Smooth muscle cell (in vitro differentiated cells): ENCODE data around the gene JMJD7. TPM values are rescaled to one million over a fixed set of nuclear protein-coding genes. Genes with fewer than 3 reads are reported as not detected.

Experiments used
- DNase-seq: peaks from one replicate; lab custom pipeline; 2025; ENCODE audit not compliant: unreplicated experiment; lab: John Stamatoyannopoulos, UW
- H2AFZ ChIP-seq: fragments of 200-600 bp; sonication (generic); 2 replicates; pipeline ENCODE4 v1.6.0; 2016; ENCODE audit warnings: antibody characterized with exemption, low read depth, mild to moderate bottlenecking
- H3F3A ChIP-seq: fragments of 200-600 bp; sonication (generic); 2 replicates; pipeline ENCODE4 v1.6.0; 2017; ENCODE audit warnings: antibody characterized with exemption, low read depth
- H3K27ac ChIP-seq: fragments of 200-600 bp; sonication (generic); 2 replicates; pipeline ENCODE4 v1.5.1; 2016; ENCODE audit warnings: low read depth, mild to moderate bottlenecking
- H3K27me3 ChIP-seq: fragments of 200-600 bp; sonication (generic); 2 replicates; pipeline ENCODE4 v1.6.1; 2016; ENCODE audit warnings: low read depth, mild to moderate bottlenecking
- H3K36me3 ChIP-seq: fragments of 200-600 bp; sonication (generic); 2 replicates; pipeline ENCODE4 v1.5.1; 2016; ENCODE audit warnings: low read depth
- H3K4me1 ChIP-seq: fragments of 200-600 bp; sonication (generic); 2 replicates; pipeline ENCODE4 v1.5.1; 2016; ENCODE audit warnings: low read depth
- H3K4me2 ChIP-seq: fragments of 200-600 bp; sonication (generic); 2 replicates; pipeline ENCODE4 v1.6.0; 2016; ENCODE audit warnings: mild to moderate bottlenecking
- H3K4me3 ChIP-seq: fragments of 200-600 bp; sonication (generic); 2 replicates; pipeline ENCODE4 v1.5.1; 2016; ENCODE audit warnings: mild to moderate bottlenecking
- H3K79me2 ChIP-seq: fragments of 200-600 bp; sonication (generic); 2 replicates; pipeline ENCODE4 v1.6.0; 2016; ENCODE audit warnings: low read depth, mild to moderate bottlenecking
- H3K9ac ChIP-seq: fragments of 200-600 bp; sonication (generic); 2 replicates; pipeline ENCODE4 v1.6.0; 2016; ENCODE audit warnings: low read depth
- H3K9me3 ChIP-seq: fragments of 200-600 bp; sonication (generic); replicated peaks from 2 replicates; pipeline ENCODE4 v1.5.1; 2016; ENCODE audit warnings: low read depth
- H4K20me1 ChIP-seq: fragments of 200-600 bp; sonication (generic); 2 replicates; pipeline ENCODE4 v1.6.0; 2016; ENCODE audit warnings: low read depth
- WGBS: methylation state at CpG from one replicate; pipeline ENCODE4 v1.1.7; 2016; ENCODE audit warnings: low lambda C conversion rate; 5-methylcytosine and 5-hydroxymethylcytosine counted together
- polyA plus RNA-seq: library from polyadenylated mRNA; unstranded; fragments of >200 nt; fragmentation: Nextera tagmentation; extraction: Ambion mirVana; gene quantifications from 2 replicates; pipeline ENCODE4 v1.2.1, GENCODE V29; 2016
- total RNA-seq: library from RNA; depleted of rRNA; stranded (reverse); fragments of >200 nt; gene quantifications from 2 replicates; pipeline ENCODE4 v1.2.3, GENCODE V29; 2014
- TF ChIP-seq, protein P1 (sequence below): fragments of 200-600 bp; sonication (generic); IDR thresholded peaks from 2 replicates; pipeline ENCODE4 v1.5.1; 2017; ENCODE audit warnings: borderline replicate concordance, mild to moderate bottlenecking, antibody characterized with exemption; ENCODE audit not compliant: insufficient read depth, poor library complexity, severe bottlenecking

Gene JMJD7
- total and polyA plus RNA-seq, 2 experiments from 2014 or later: 3.3 to 5.0 TPM

GRCh38 chr15:41794081-41794480, 33.8 kb upstream of the JMJD7 start:
- Histone ChIP-seq H3K9ac (no peak overlapping the region), H3K36me3 (no peaks in the 10 kb centered on the region), H3K4me3 (no peak overlapping the region), H3K27me3 (no peaks in the 10 kb centered on the region), H3F3A (no peaks in the 10 kb centered on the region), H3K79me2 (no peaks in the 10 kb centered on the region), H4K20me1 (peaks cover 88% of the 10 kb centered on the region), H3K27ac (peak overlapping the region; percentile 79), H2AFZ (no peak overlapping the region), H3K4me1 (peaks cover 18% of the 10 kb centered on the region), H3K9me3 (no peaks in the 10 kb centered on the region), H3K4me2 (peak overlapping the region; percentile 1)
- 33% methylated on average over 4 of the region's 4 CpGs for WGBS
- no peak for DNase-seq
- TF ChIP-seq, protein P1, sequence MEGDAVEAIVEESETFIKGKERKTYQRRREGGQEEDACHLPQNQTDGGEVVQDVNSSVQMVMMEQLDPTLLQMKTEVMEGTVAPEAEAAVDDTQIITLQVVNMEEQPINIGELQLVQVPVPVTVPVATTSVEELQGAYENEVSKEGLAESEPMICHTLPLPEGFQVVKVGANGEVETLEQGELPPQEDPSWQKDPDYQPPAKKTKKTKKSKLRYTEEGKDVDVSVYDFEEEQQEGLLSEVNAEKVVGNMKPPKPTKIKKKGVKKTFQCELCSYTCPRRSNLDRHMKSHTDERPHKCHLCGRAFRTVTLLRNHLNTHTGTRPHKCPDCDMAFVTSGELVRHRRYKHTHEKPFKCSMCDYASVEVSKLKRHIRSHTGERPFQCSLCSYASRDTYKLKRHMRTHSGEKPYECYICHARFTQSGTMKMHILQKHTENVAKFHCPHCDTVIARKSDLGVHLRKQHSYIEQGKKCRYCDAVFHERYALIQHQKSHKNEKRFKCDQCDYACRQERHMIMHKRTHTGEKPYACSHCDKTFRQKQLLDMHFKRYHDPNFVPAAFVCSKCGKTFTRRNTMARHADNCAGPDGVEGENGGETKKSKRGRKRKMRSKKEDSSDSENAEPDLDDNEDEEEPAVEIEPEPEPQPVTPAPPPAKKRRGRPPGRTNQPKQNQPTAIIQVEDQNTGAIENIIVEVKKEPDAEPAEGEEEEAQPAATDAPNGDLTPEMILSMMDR: no peak

DNA sequence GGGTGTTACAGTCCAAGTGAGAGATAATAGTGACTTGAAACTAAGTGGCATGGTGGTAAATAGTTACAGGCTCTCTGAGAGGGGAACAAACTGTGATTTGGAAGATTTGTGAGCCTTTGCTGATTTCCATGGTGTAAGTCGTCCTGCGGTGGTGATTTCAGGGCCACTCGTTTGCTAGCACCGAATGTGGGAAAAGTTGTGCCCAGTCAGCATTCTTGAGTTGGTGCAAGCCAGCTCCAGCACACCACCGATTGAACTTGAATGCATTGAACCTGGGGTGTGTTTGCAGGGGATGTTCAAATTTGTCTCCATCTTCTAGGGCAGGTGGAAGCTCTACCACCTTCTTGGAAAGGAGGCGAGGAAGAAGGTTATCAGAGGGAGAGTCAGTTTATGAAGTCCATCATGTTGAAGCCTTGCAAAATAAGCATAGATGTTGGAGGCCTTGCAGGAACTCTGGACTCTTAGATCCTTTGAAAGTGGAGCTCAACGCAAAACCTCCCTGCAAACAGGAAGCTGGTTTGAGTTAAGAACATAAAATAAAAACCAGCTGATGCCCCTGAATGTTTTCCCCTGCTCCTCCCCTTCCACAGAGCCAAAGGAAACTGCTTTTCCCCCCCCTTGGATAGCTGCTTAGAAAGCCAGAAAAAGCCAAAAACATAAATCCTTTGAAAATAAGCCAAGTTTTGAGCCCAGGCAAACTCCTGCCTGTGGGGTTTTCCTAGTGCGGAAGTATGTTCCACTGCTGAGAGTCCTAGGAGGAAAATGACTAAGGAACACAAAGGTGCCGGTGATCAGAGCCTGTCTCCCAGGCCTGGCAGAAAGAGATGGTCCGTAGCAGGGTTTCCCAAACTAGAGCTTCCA, 31.7 kb upstream of the JMJD7 start:
- 71% methylated on average over 10 of the region's 10 CpGs for WGBS
- Histone ChIP-seq H3K9me3 (no peaks in the 10 kb centered on the region), H3K79me2 (no peaks in the 10 kb centered on the region), H3K27me3 (no peaks in the 10 kb centered on the region), H3K4me3 (no peak overlapping the region), H3K4me1 (peaks cover 2% of the 10 kb centered on the region), H3K27ac (peak overlapping the region; percentile 25), H3K9ac (no peak overlapping the region), H4K20me1 (peaks cover 72% of the 10 kb centered on the region), H3K4me2 (peak overlapping the region; percentile 0), H3K36me3 (no peaks in the 10 kb centered on the region), H3F3A (no peaks in the 10 kb centered on the region), H2AFZ (no peak overlapping the region)
- TF ChIP-seq, protein P1: no peak
- no peak for DNase-seq

- TF ChIP-seq, protein P1: no peak
- Histone ChIP-seq H3K4me3 (no peak overlapping the region), H3F3A (no peaks in the 10 kb centered on the region), H3K79me2 (no peaks in the 10 kb centered on the region), H3K4me1 (no peaks in the 10 kb centered on the region), H3K36me3 (no peaks in the 10 kb centered on the region), H3K27ac (no peak overlapping the region), H2AFZ (no peak overlapping the region), H3K9me3 (no peaks in the 10 kb centered on the region), H4K20me1 (peaks cover 63% of the 10 kb centered on the region), H3K4me2 (peak overlapping the region; percentile 0), H3K9ac (no peak overlapping the region), H3K27me3 (no peaks in the 10 kb centered on the region)
- no peak for DNase-seq
- WGBS: 85% methylated on average over 8 of the region's 8 CpGs
Observed at GRCh38 chr15:41797201-41797944, 30.5 kb upstream of the JMJD7 start.
